Lower leg skin (tissue), 4 donors: ENCODE measurements around the gene FMO5. TPM values are rescaled to one million over a fixed set of nuclear protein-coding genes. Genes with fewer than 3 reads are reported as not detected.
"Not testable (repeated sequence)": the region's sequence is repeated elsewhere in the genome, so short reads cannot be mapped to it uniquely, and the experiment has no call there.

ENCODE experiments used
- DNase-seq, 2 donors: peaks; one replicate each; pipeline ENCODE4 v3.0.0-alpha.2; 2019; ENCODE audit warnings: low spot score in 2 of 2
- H3K4me3 ChIP-seq: fragments of 200-600 bp; sonication (generic); 2 replicates; pipeline ENCODE4 v1.5.1; 2017; ENCODE audit warnings: mild to moderate bottlenecking, low read depth; ENCODE audit not compliant: poor library complexity, severe bottlenecking
- POLR2A ChIP-seq, 2 donors: fragments of 450-650 bp; IDR thresholded peaks; one replicate each; pipeline ENCODE4 v1.6.1; 2016 to 2017; ENCODE audit warnings: antibody characterized with exemption in 2 of 2, mild to moderate bottlenecking in 1 of 2, moderate library complexity in 1 of 2
- WGBS, 2 donors: methylation state at CpG; one replicate each; pipeline ENCODE4 v1.1.5; 2018; 5-methylcytosine and 5-hydroxymethylcytosine counted together
- intact Hi-C: fragments of 100-400 bp; cut with DNase I; formaldehyde crosslinking; loops from one replicate; pipeline ENCODE4 v1.15.0; 2023; ENCODE audit warnings: low total_unique reads
- total RNA-seq, 4 donors: library from RNA; depleted of rRNA; stranded (reverse); fragments of >200 nt; gene quantifications; one replicate each; pipeline ENCODE4 v1.1.0, GENCODE V29; 2016
- TF ChIP-seq, protein P1 (sequence below), 3 donors: fragments of 450-650 bp; IDR thresholded peaks; one replicate each; pipeline ENCODE4 v1.5.1; 2016; ENCODE audit warnings: antibody characterized with exemption in 3 of 3, mild to moderate bottlenecking in 3 of 3, moderate library complexity in 2 of 3

Gene FMO5
- total RNA-seq, 4 donors from 2014 or later = 17.2 to 41.9 (median 27.4) TPM

DNA sequence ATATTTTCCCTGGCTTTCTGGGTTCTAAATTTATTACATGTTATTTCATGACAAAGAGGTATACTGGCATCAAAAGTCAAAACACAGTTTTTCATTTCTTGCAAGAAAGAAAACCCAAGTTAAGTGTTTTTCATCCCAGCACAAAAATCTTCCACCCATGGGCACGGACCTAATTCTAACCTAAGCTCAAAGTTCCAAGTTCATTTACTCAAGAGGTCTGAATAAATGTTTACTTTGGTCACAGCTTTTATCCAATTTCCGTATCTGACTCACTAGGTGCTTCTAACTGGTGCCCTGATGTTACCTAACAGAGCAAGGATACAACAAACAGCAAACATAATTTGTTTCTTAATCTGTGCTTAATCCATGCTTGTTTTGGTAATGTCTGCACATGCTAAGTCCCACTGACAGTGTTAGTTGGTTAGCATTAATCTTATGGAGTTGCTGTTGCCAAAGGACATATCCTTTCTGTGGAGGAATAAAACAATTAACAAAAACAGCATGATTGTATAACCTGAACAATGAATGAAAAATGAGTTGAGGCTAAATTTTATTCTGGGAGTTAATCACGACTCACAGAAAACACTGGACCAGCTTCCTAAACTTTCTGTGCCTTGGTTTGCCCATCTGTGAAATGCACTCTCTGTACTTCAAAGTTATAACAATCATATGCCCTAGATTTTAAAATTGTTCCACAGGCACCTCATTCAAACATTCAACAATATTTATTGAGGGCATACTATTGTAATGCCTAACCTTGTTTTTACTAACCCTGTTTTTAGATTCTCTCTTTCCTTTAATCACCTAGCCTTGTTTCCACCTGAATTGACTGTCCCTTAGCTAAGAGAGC is 13.1 kb upstream of the FMO5 start:
- no peak overlapping the region for H3K4me3 ChIP-seq
- intact Hi-C loops = no loop called here
- DNase-seq = no peak
- TF ChIP-seq, protein P1, sequence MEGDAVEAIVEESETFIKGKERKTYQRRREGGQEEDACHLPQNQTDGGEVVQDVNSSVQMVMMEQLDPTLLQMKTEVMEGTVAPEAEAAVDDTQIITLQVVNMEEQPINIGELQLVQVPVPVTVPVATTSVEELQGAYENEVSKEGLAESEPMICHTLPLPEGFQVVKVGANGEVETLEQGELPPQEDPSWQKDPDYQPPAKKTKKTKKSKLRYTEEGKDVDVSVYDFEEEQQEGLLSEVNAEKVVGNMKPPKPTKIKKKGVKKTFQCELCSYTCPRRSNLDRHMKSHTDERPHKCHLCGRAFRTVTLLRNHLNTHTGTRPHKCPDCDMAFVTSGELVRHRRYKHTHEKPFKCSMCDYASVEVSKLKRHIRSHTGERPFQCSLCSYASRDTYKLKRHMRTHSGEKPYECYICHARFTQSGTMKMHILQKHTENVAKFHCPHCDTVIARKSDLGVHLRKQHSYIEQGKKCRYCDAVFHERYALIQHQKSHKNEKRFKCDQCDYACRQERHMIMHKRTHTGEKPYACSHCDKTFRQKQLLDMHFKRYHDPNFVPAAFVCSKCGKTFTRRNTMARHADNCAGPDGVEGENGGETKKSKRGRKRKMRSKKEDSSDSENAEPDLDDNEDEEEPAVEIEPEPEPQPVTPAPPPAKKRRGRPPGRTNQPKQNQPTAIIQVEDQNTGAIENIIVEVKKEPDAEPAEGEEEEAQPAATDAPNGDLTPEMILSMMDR (IDR thresholded peaks at IDR 0.05) = no peak
- no peak for TF ChIP-seq POLR2A (IDR thresholded peaks at IDR 0.05)
- 67 to 69% methylated on average over 3 of the region's 3 CpGs for WGBS, 2 donors

DNA sequence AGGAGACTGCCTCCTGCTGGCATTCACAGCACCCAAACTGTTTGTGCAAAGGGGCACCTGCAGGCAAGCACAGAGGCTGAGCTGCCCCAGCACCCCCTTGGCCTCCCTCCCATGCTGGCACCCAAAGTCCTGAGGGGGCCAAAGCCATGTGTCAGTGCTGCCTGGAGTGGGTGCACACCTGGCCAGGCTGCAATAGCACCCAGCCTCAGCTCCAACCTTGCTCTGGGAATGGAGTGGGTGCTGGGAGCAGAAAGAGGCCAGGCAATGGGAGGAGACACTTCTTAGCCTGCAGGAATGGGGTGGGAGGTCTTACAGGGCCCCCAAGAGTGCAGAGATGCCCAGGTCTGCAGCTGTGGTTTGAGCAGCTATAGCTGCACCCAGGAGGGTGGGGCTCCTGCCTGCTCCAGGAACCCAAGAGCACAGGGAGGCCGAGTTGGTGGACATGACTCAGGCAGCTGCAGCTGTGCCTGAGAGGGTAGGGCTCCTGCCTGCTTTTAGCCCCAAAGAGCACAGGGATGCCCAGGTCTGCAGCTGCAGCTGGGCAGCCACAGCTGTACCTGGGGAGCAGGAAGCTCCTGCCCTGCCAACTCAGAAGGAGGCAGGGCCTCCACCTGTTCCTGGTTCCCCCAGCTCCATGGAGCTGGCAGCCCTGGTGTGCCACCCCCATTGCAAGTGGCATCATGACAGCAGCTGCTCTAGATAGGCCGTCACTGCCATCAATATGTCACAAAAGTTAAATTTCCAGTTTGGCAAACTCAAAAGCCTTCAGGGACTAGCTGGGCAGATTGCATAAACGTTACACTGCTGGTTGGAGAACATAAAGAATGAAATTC is 12.0 kb upstream of the FMO5 start:
- 29 to 51% methylated on average over 2 to 3 of the region's 3 CpGs for WGBS, 2 donors
- intact Hi-C loops = no loop called here
- DNase-seq = no peak

DNA sequence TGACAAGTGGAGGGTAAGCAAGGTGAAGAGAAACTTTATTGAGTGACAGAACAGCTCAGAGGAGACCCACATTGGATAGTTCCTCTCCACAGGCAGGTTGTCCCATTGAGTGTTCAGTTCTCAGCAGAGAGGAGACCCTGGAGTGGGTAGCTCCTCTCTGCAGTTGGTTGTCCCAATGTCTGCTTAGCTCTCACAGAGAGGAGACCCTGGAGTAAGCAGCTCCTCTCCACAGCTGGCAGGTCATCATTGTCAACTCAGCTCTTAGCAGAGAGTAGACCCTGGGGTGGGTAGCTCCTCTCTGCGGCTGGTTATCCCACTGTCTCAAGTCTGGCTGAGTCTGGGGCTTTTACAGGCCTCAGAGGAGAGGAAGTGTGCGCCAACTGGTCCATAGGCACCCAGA is 11.3 kb upstream of the FMO5 start:
- no peak overlapping the region for H3K4me3 ChIP-seq
- WGBS, 2 donors = 20 to 93% methylated on average over 1 to 2 of the region's 2 CpGs
- intact Hi-C loops = no loop called here
- TF ChIP-seq, protein P1 (IDR thresholded peaks at IDR 0.05) = no peak
- TF ChIP-seq POLR2A (IDR thresholded peaks at IDR 0.05) = no peak
- no peak for DNase-seq

More for the DNA sequence above, 12.0 kb upstream of the FMO5 start:
- H3K4me3 ChIP-seq = no peak overlapping the region
- TF ChIP-seq, protein P1 (IDR thresholded peaks at IDR 0.05) = no peak
- no peak for TF ChIP-seq POLR2A (IDR thresholded peaks at IDR 0.05)

DNA sequence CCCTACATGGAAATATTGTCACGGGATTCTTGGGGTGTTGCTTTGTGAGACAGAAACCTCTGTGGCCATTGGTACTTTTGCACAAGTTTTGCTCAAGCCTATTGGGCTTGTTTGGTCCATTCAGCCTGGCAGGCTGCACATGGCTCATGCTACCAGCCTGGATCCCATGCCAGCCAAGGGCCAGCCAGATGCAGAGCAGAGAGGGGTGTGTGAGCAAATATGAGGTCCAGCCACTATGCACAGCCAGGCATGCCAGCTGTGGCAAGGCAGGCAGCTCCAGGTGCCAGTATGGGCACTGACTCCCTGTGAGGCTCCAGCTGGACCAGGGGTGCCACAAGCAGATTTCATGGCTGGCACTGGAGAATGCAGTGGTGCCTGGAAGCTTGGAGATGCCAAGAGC is 10.7 kb upstream of the FMO5 start:
- no peak overlapping the region for H3K4me3 ChIP-seq
- no peak for DNase-seq
- intact Hi-C loops = no loop called here
- WGBS, 2 donors = 89 to 95% methylated on average over 1 of the region's 1 CpG
- no peak for TF ChIP-seq POLR2A (IDR thresholded peaks at IDR 0.05)
- TF ChIP-seq, protein P1 (IDR thresholded peaks at IDR 0.05) = no peak

DNA sequence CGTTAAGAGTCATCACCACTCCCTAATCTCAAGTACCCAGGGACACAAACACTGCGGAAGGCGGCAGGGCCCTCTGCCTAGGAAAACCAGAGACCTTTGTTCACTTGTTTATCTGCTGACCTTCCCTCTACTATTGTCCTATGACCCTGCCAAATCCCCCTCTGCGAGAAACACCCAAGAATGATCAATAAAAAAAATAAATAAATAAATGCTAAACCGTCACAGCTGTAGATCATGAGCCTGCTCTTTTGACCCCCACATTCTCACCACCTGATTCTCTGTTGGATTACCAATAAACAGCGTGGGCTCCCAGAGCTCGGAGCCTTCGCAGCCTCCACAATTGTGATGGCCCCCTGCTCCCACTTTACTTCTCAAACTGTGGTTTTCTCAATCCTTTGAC is 8.8 kb upstream of the FMO5 start:
- DNase-seq, H3K4me3 ChIP-seq, intact Hi-C loops: not testable (repeated sequence)
- WGBS, 2 donors = 79 to 88% methylated on average over 8 of the region's 8 CpGs

DNA sequence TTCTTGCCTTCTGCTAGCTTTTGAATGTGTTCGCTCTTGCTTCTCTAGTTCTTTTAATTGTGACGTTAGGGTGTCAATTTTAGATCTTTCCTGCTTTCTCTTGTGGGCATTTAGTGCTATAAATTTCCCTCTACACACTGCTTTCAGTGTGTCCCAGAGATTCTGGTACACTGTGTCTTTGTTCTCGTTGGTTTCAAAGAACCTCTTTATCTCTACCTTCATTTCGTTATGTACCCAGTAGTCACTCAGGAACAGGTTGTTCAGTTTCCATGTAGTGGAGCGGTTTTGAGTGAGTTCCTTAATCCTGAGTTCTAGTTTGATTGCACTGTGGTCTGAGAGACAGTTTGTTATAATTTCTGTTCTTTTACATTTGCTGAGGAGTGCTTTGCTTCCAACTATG is 5.9 kb upstream of the FMO5 start:
- intact Hi-C loops, DNase-seq, H3K4me3 ChIP-seq: not testable (repeated sequence)
- 88 to 90% methylated on average over 5 of the region's 5 CpGs for WGBS, 2 donors
